Measurements from ENCODE around the gene ELAVL1.

ELAVL1 gene

DNA sequence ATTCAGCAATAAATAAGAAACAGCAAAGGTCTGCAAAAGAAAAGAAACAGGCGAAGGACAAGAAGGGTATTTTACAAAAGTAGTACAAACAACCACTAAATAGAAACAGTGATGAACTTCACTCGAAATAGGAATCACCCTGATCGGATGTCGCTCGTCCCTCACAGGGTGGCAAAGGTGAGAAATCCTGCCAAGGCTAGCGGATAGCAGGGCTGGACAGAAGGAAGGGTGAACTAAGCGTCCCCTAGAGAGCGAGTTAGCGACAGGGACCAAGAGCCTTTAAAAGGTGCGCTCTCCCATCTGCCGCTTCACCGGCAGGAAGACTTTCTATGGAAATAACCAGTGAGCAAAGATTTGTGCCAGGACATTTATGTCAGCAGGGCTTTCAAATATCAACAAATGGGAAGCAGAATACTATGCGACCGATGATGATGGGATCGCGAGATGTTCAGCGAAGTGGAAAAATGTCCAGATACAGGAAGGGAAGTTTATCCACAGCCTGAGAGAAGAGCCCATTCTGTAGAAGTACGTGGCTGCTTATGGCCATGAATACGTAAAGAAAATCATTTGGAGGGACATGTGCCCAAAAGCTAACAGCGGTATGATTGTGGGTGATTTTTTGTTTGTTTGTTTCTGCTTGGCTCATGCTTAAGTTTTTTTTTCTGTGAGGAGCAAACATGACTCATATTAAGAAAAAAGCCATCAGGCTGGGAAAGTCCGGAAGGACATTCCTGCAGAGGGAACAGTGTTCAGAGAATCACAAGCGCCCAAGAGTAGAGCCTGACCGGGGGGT lies 18.9 kb downstream of the ELAVL1 start:
- TF ChIP-seq, protein P1, sequence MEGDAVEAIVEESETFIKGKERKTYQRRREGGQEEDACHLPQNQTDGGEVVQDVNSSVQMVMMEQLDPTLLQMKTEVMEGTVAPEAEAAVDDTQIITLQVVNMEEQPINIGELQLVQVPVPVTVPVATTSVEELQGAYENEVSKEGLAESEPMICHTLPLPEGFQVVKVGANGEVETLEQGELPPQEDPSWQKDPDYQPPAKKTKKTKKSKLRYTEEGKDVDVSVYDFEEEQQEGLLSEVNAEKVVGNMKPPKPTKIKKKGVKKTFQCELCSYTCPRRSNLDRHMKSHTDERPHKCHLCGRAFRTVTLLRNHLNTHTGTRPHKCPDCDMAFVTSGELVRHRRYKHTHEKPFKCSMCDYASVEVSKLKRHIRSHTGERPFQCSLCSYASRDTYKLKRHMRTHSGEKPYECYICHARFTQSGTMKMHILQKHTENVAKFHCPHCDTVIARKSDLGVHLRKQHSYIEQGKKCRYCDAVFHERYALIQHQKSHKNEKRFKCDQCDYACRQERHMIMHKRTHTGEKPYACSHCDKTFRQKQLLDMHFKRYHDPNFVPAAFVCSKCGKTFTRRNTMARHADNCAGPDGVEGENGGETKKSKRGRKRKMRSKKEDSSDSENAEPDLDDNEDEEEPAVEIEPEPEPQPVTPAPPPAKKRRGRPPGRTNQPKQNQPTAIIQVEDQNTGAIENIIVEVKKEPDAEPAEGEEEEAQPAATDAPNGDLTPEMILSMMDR (IDR thresholded peaks at IDR 0.05; ENCODE audit: low read length, missing control alignments): no peak
- DNase-seq (ENCODE audit: low read depth): peak; percentile 68
- no peak overlapping the region for H3K4me3 ChIP-seq (replicated peaks; ENCODE audit: low read depth, low read length)

DNA sequence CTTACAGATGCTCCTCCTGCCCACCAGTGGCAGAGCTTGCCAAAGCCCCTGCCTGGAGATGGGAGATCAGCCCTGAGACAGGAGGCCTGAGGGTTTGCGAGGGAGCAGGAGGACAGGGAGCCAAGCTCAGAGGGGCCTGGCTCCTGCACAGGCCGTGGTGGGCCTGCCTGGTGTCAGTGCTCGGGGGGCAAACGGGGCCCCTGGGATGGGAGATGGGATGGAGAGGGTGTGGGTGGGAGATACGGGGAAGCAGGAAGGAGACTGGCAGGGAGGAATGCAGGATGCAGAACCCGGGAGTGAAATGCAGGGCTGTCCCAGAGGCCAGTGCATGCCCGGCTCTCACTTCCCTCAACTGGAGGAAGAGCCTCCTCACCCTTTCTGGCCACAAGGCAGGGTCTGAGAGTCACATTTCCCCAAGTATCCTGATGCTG lies 19.9 kb downstream of the ELAVL1 start:
- no peak for DNase-seq (ENCODE audit: low read depth)
- H3K4me3 ChIP-seq (replicated peaks; ENCODE audit: low read depth, low read length): no peak overlapping the region
- TF ChIP-seq, protein P1 (IDR thresholded peaks at IDR 0.05; ENCODE audit: low read length, missing control alignments): no peak

DNA sequence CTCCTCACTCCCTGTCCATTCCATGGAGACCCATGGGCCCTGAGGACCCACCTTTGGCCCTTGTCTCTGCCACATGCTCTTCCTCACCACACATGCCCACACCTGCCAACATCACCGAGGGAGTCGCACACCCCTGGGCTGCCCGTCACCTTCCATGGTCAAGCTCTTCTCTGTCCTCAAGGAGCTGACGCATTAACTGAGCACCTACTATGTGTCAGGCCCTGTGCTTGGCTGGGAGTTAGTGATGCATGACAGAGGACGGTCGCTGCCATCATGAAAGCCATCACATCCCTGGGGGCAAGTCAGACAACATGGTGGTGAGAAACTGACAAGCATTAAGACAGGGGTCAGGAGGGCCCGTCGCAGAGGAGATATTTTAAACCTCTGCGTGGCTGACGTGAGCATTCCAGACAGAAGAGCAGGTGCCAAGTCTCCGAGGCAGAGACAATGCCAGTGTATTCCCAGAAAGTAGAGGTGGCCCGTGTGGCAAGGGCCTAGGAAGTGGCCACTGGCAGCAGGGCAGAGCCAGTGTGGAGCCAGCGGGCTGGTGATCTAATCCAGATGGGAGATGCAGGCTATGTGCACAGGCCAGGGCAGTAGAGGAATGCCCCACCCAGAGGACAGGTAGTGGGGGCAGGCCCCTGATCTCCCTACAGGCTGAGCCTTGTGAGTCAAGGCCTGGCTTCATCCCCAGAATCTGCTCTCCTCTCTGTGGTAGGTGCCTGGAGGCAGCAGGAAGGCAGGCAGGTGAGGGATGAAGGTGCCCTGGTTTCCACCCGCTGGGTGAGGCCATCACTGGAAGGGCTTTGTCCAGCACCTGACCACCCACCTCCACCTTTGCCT lies 21.2 kb downstream of the ELAVL1 start:
- no peak overlapping the region for H3K4me3 ChIP-seq (replicated peaks; ENCODE audit: low read depth, low read length)
- no peak for DNase-seq (ENCODE audit: low read depth)
- TF ChIP-seq, protein P1 (IDR thresholded peaks at IDR 0.05; ENCODE audit: low read length, missing control alignments): no peak

DNA sequence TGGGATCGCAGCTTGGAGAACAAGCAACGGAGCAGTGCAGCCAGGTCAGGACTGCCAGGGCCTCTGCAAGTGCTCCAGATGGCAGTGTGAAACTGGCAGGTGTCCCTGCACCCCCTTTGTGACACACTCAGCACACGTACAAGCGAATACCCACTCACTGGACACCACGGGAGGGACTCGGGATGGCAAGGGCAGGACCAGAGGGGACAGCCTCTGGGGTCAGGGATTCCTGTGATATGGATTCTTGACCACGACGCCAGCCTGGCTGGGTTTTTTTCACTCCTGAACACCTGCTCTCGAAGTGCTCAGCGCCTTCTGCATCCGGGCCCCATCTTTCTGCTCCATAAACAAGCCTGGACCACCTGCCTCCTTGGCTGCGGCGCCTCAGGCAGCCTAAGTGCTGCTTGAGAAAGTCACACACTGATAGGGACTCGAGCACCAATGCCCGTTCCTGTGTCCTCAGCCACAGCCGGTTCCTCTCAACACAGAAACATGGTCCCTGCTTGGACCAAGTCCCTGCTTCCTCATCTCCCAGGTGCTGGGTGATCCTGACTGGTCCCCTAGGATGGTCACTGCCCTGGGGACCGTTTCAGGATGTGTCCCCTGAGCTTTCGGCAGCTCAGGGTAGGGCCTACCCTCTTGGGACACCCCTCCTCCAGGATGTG lies 22.0 kb downstream of the ELAVL1 start:
- H3K4me3 ChIP-seq (replicated peaks; ENCODE audit: low read depth, low read length): no peak overlapping the region
- DNase-seq (ENCODE audit: low read depth): no peak
- TF ChIP-seq, protein P1 (IDR thresholded peaks at IDR 0.05; ENCODE audit: low read length, missing control alignments): no peak

DNA sequence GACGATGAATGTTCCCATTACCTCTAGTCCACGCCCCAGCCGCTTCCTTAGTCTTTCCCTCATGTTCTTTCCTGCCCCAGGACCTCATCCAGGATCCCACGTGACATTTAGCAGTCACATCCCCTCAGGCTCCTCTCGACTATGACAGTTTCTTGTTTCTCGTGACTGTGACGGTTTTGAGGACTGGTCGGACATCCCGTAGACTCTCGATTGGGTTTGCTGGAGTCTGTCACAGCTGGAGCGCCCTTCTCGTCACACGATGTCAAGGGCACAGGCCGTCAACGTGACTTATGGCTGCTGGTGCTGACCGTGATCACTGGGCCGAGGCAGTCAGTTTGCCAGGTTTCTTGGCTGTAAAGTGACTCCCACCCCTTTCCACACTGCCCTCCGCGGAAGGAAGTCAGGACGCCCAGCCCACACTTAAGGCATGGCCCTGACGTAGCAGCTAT lies 22.8 kb downstream of the ELAVL1 start:
- no peak for DNase-seq (ENCODE audit: low read depth)
- no peak overlapping the region for H3K4me3 ChIP-seq (replicated peaks; ENCODE audit: low read depth, low read length)
- TF ChIP-seq, protein P1 (IDR thresholded peaks at IDR 0.05; ENCODE audit: low read length, missing control alignments): no peak

DNA sequence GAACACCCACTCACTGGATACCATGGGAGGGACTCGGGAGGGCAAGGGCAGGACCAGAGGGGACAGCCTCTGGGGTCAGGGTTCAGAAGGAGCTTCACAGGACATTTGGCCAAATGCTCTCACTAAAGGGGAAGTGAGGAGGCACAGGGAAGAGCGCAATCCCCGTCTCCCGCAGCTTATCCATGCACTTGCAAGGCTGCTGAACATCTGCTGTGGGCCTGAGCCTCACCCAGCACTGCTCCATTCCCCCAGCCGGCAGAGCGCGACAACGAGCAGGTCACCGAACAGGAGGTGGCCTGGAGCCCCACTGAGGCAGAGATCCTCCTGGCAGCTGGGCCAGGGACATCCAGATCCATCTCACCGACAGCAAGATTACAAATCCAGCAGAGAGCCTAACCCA lies 23.3 kb downstream of the ELAVL1 start:
- TF ChIP-seq, protein P1 (IDR thresholded peaks at IDR 0.05; ENCODE audit: low read length, missing control alignments): no peak
- H3K4me3 ChIP-seq (replicated peaks; ENCODE audit: low read depth, low read length): no peak overlapping the region
- no peak for DNase-seq (ENCODE audit: low read depth)
